ENCODE measurements around the gene SLC13A4.

GRCh38 chr7:135634191-135634878, 93.7 kb downstream of the SLC13A4 start:
- TF ChIP-seq CTCF (IDR thresholded peaks at IDR 0.05), result no peak
- TF ChIP-seq POLR2A (IDR thresholded peaks at IDR 0.05), result no peak

All from breast epithelium (tissue), 3 donors.